H1 (cell line): ENCODE results near the gene POU3F1. TPM values are rescaled to one million over a fixed set of nuclear protein-coding genes. Genes with fewer than 3 reads are reported as not detected.

ENCODE experiments used
- CTCF ChIA-PET: fragments of 300-600 bp; sonication (Branson Sonifier 250); formaldehyde crosslinking; loops from one replicate; lab custom pipeline; 2021; ENCODE audit not compliant: partially characterized antibody; lab: Charles Lee
- POLR2A ChIA-PET: fragments of 300-600 bp; sonication (Branson Sonifier 250); formaldehyde crosslinking; loops from one replicate; lab custom pipeline; 2021; ENCODE audit warnings: inconsistent platforms; ENCODE audit not compliant: partially characterized antibody; lab: Charles Lee
- DNase-seq, 2 experiments: peaks; one replicate each; pipeline versions ENCODE4 v3.0.0 to v3.0.0-alpha.2; 2010 to 2022; ENCODE audit warnings: low spot score in 2 of 2, low read depth in 1 of 2, mixed read lengths in 1 of 2
- FAIRE-seq: peaks from 2 replicates; lab custom pipeline; 2011; peaks lifted over from hg19 to GRCh38; lab: Jason Lieb, UNC
- H2AFZ ChIP-seq: 2 replicates; pipeline ENCODE4 v1.8.1; 2012; ENCODE audit warnings: low read length, inconsistent platforms
- H2AK5ac ChIP-seq: 2 replicates; pipeline ENCODE4 v1.6.1; 2013; ENCODE audit warnings: low read depth, low read length
- H2BK120ac ChIP-seq: replicated peaks from 2 replicates; pipeline ENCODE3; 2013; ENCODE audit warnings: low read depth, low read length, inconsistent platforms
- H2BK12ac ChIP-seq: 2 replicates; pipeline ENCODE4 v1.6.1; 2013; ENCODE audit warnings: low read depth, low read length
- H2BK15ac ChIP-seq: 2 replicates; pipeline ENCODE4 v1.6.1; 2013; ENCODE audit warnings: low read length
- H2BK20ac ChIP-seq: 2 replicates; pipeline ENCODE4 v1.6.1; 2013; ENCODE audit warnings: low read length
- H2BK5ac ChIP-seq: 2 replicates; pipeline ENCODE4 v1.6.1; 2013; ENCODE audit warnings: low read depth, low read length
- H3K14ac ChIP-seq: 2 replicates; pipeline ENCODE4 v1.6.1; 2013; ENCODE audit warnings: inconsistent platforms; ENCODE audit not compliant: insufficient read length
- H3K18ac ChIP-seq: 2 replicates; pipeline ENCODE4 v1.6.1; 2013; ENCODE audit warnings: low read length; ENCODE audit errors: extremely low read depth
- H3K23ac ChIP-seq: 2 replicates; pipeline ENCODE4 v1.6.1; 2013; ENCODE audit warnings: inconsistent platforms; ENCODE audit not compliant: insufficient read length
- H3K23me2 ChIP-seq: 2 replicates; pipeline ENCODE4 v1.6.1; 2013; ENCODE audit warnings: low read depth, low read length
- H3K27ac ChIP-seq: 2 replicates; pipeline ENCODE4 v1.6.1; 2011; ENCODE audit warnings: low read depth, low read length, inconsistent platforms
- H3K27me3 ChIP-seq, 4 experiments: replicated peaks in 1 of 4; 1 replicate in 1 of 4; 2 replicates in 3 of 4; pipeline versions ENCODE4 v1.6.1 to v1.8.1; 2011 to 2013; ENCODE audit warnings: low read length in 3 of 4, mild to moderate bottlenecking in 3 of 4, inconsistent platforms in 2 of 4, mixed read lengths in 2 of 4, moderate library complexity in 1 of 4; ENCODE audit not compliant: control insufficient read depth in 3 of 4, insufficient read depth in 3 of 4; ENCODE audit errors: extremely low read depth in 1 of 4
- H3K36me3 ChIP-seq, 4 experiments: 2 replicates each; pipeline versions ENCODE4 v1.6.1 to v1.8.1; 2011 to 2013; ENCODE audit warnings: mild to moderate bottlenecking in 4 of 4, low read length in 3 of 4, moderate library complexity in 2 of 4, control low read depth in 1 of 4, inconsistent platforms in 1 of 4; ENCODE audit not compliant: insufficient read depth in 4 of 4, control insufficient read depth in 2 of 4
- H3K4ac ChIP-seq: replicated peaks from 2 replicates; pipeline ENCODE3; 2013; ENCODE audit warnings: low read length, low read depth, mixed read lengths, inconsistent platforms; ENCODE audit not compliant: insufficient read length
- H3K4me1 ChIP-seq, 4 experiments: replicated peaks in 1 of 4; 1 replicate in 1 of 4; 2 replicates in 3 of 4; pipeline versions ENCODE4 v1.6.1 to v1.8.1; 2011 to 2013; ENCODE audit warnings: low read length in 3 of 4, inconsistent platforms in 2 of 4, mixed read lengths in 1 of 4; ENCODE audit not compliant: insufficient read depth in 4 of 4, control insufficient read depth in 3 of 4
- H3K4me2 ChIP-seq, 2 experiments: 2 replicates each; pipeline versions ENCODE4 v1.6.1 to v1.8.1; 2011 to 2013; ENCODE audit warnings: low read depth in 2 of 2, low read length in 2 of 2, control low read depth in 1 of 2, inconsistent platforms in 1 of 2, mild to moderate bottlenecking in 1 of 2; ENCODE audit not compliant: insufficient read depth in 1 of 2
- H3K4me3 ChIP-seq, 4 experiments: fragments of 200-600, 300-600 bp in 1 of 4; sonication (generic), shearing (Covaris generic), sonication (Bioruptor Twin) in 1 of 4; 2 replicates each; pipeline versions ENCODE4 v1.5.1 to v1.8.1; 2011 to 2016; ENCODE audit warnings: low read length in 4 of 4, low read depth in 3 of 4, control low read depth in 2 of 4, inconsistent platforms in 2 of 4, mild to moderate bottlenecking in 2 of 4, mixed read lengths in 1 of 4, moderate library complexity in 1 of 4; ENCODE audit not compliant: insufficient read depth in 2 of 4; ENCODE audit errors: extremely low read depth in 1 of 4
- H3K56ac ChIP-seq: replicated peaks from 2 replicates; pipeline ENCODE3; 2013; ENCODE audit warnings: low read depth, mild to moderate bottlenecking, mixed read lengths, low read length, inconsistent platforms; ENCODE audit not compliant: insufficient read length
- H3K79me1 ChIP-seq: 2 replicates; pipeline ENCODE4 v1.6.1; 2013; ENCODE audit warnings: low read depth, low read length, control low read depth
- H3K79me2 ChIP-seq, 2 experiments: 2 replicates each; pipeline versions ENCODE4 v1.6.1 to v1.8.1; 2012 to 2013; ENCODE audit warnings: low read length in 2 of 2, mild to moderate bottlenecking in 2 of 2, inconsistent platforms in 1 of 2; ENCODE audit not compliant: insufficient read depth in 2 of 2, control insufficient read depth in 1 of 2
- H3K9ac ChIP-seq, 4 experiments: replicated peaks in 1 of 4; 1 replicate in 1 of 4; 2 replicates in 3 of 4; pipeline versions ENCODE4 v1.6.1 to v1.8.1; 2011 to 2013; ENCODE audit warnings: low read depth in 3 of 4, low read length in 3 of 4, control low read depth in 2 of 4, mild to moderate bottlenecking in 2 of 4, moderate library complexity in 2 of 4, inconsistent platforms in 1 of 4; ENCODE audit errors: extremely low read depth in 1 of 4
- H3K9me3 ChIP-seq, 2 experiments: 2 replicates each; pipeline versions ENCODE4 v1.6.1 to v1.8.1; 2012 to 2013; ENCODE audit warnings: mild to moderate bottlenecking in 2 of 2, moderate library complexity in 2 of 2, control low read depth in 1 of 2, inconsistent platforms in 1 of 2, low read depth in 1 of 2, low read length in 1 of 2, mixed read lengths in 1 of 2; ENCODE audit not compliant: insufficient read depth in 2 of 2
- H4K20me1 ChIP-seq, 2 experiments: replicated peaks in 1 of 2; 2 replicates each; pipeline versions ENCODE3 to v1.8.1; 2011 to 2013; ENCODE audit warnings: inconsistent platforms in 2 of 2, low read length in 2 of 2, mild to moderate bottlenecking in 1 of 2; ENCODE audit not compliant: insufficient read depth in 2 of 2, control insufficient read depth in 1 of 2
- H4K5ac ChIP-seq: 2 replicates; pipeline ENCODE4 v1.6.1; 2013; ENCODE audit warnings: low read length, low read depth, mixed read lengths, inconsistent platforms; ENCODE audit not compliant: insufficient read length
- H4K8ac ChIP-seq: 2 replicates; pipeline ENCODE4 v1.8.0; 2013; ENCODE audit warnings: mild to moderate bottlenecking, moderate library complexity, low read length, inconsistent platforms; ENCODE audit not compliant: insufficient read depth; ENCODE audit errors: extremely low read depth
- H4K91ac ChIP-seq: replicated peaks from 2 replicates; pipeline ENCODE3; 2013; ENCODE audit warnings: low read length, mixed read lengths, inconsistent platforms; ENCODE audit not compliant: insufficient read length
- BCL11A ChIP-seq, 2 experiments: IDR thresholded peaks; one replicate each; pipeline ENCODE4 v1.6.1; 2011; ENCODE audit warnings: low read depth in 2 of 2, low read length in 2 of 2, mild to moderate bottlenecking in 2 of 2
- POU5F1 ChIP-seq: IDR thresholded peaks from 2 replicates; pipeline ENCODE4 v1.6.1; 2011; ENCODE audit warnings: low read depth, mild to moderate bottlenecking, low read length, moderate library complexity
- ZNF274 ChIP-seq: IDR thresholded peaks from 2 replicates; pipeline ENCODE4 v1.7.0; 2012; ENCODE audit warnings: low read length, borderline replicate concordance; ENCODE audit errors: extremely low read depth
- WGBS, 2 experiments: shearing (Covaris generic) in 1 of 2; methylation state at CpG; one replicate each; pipeline versions ENCODE4 v1.1.6 to v1.1.7; 2013 to 2015; ENCODE audit warnings: low lambda C conversion rate in 2 of 2, mixed read lengths in 2 of 2, inconsistent platforms in 1 of 2, low coverage in 1 of 2, missing lambda C conversion rate in 1 of 2; ENCODE audit not compliant: insufficient replicate concordance in 2 of 2, insufficient coverage in 1 of 2, insufficient read length in 1 of 2; ENCODE audit errors: extremely low coverage in 1 of 2, missing lambda C conversion rate in 1 of 2; 5-methylcytosine and 5-hydroxymethylcytosine counted together
- polyA plus RNA-seq, 7 experiments: library from polyadenylated mRNA; depleted of rRNA in 3 of 7; stranded (reverse) in 5 of 7; unstranded in 2 of 7; fragments of >200 nt in 5 of 7; fragments of 200-250 nt in 2 of 7; gene quantifications; 1 replicate in 5 of 7; 2 replicates in 1 of 7; 4 replicates in 1 of 7; pipeline versions ENCODE4 v1.2.1 to v1.2.3, GENCODE V29; 2011 to 2013; ENCODE audit warnings: missing spikeins in 2 of 7, mixed read lengths in 2 of 7
- total RNA-seq: library from RNA; stranded (reverse); fragmentation: NEBNext Ultra II Directional; extraction: Animal tissue kit (Norgen Biotek cat#: 25700); gene quantifications from 2 replicates; pipeline ENCODE4 v1.2.1, GENCODE V29; 2021

Gene POU3F1
- total and polyA plus RNA-seq, 2 of the 8 experiments (the other 6 are each of a cell fraction or from before 2014, with no cell fraction given) = 4.2 to 10.8 TPM

GRCh38 chr1:38052750-38053415 lies 6.3 kb upstream of the POU3F1 start:
- FAIRE-seq = peak; percentile 92

More at GRCh38 chr1:38052750-38053415, 6.3 kb upstream of the POU3F1 start:
- no peak overlapping the region; the same call in 1 of the 2 replicates for H2BK20ac ChIP-seq
- H2BK120ac ChIP-seq = no peak overlapping the region
- no peak overlapping the region for H2BK12ac ChIP-seq
- no peak overlapping the region for H3K56ac ChIP-seq
- no peak overlapping the region for H3K18ac ChIP-seq
- no peak overlapping the region for H3K14ac ChIP-seq
- H3K23ac ChIP-seq = no peak overlapping the region
- no peak overlapping the region for H4K8ac ChIP-seq
- TF ChIP-seq ZNF274 (no peak), POU5F1 (peak; percentile 80), BCL11A (IDR thresholded peaks at IDR 0.05; ENCODE audit: low read depth in 2 of 2, low read length in 2 of 2) (no peak)
- H3K4me2 ChIP-seq = peak overlapping the region; percentile 33 to 39; a peak in 2 of 4 replicates
- peaks cover 6% of the 10 kb centered on the region for H3K79me1 ChIP-seq
- H2BK15ac ChIP-seq = no peak overlapping the region
- peak in 1 of 2 experiments; percentile 68 for DNase-seq
- peaks cover 2 to 14% (median 8%) of the 10 kb centered on the region in 4 experiments for H3K4me1 ChIP-seq
- POLR2A ChIA-PET = interaction anchor here (0.6 to 1.9 kb wide), 11 partner anchors 10 to 380 kb away, joined by 3 to 5 read pairs (median 3); no protein-coding TSS in a partner anchor
- no peak overlapping the region for H4K5ac ChIP-seq
- no peaks in the 10 kb centered on the region for H3K9me3 ChIP-seq
- H3K23me2 ChIP-seq = peaks cover 4% of the 10 kb centered on the region; the same call in 1 of the 2 replicates
- no peak overlapping the region for H3K9ac ChIP-seq
- H3K79me2 ChIP-seq = peaks cover 0 to 6% of the 10 kb centered on the region in 2 experiments; a peak in 1 of 4 replicates
- no peak overlapping the region for H2BK5ac ChIP-seq
- H3K4me3 ChIP-seq = no peak overlapping the region
- no peak overlapping the region for H4K91ac ChIP-seq
- H3K27ac ChIP-seq = no peak overlapping the region
- peaks cover 0 to 12% (median 8%) of the 10 kb centered on the region in 4 experiments; a peak in 5 of 7 replicates for H3K27me3 ChIP-seq
- peaks cover 4% of the 10 kb centered on the region in 2 experiments for H4K20me1 ChIP-seq
- CTCF ChIA-PET = interaction anchor here (0.5 to 18.0 kb wide), 13 partner anchors 9 to 474 kb away, joined by 3 to 212 read pairs (median 3); no protein-coding TSS in a partner anchor
- 63% methylated on average over 3 of the region's 3 CpGs; no CpG with 5 or more reads in 1 of the 2 experiments for WGBS, 2 experiments
- no peaks in the 10 kb centered on the region for H3K36me3 ChIP-seq
- no peak overlapping the region for H3K4ac ChIP-seq
- H2AK5ac ChIP-seq = no peak overlapping the region
- no peak overlapping the region for H2AFZ ChIP-seq
